ENCODE measurements around the gene TRIM39.
"Not testable (repeated sequence)": the region's sequence is repeated elsewhere in the genome, so short reads cannot be mapped to it uniquely, and the experiment has no call there.

The TRIM39 gene

GRCh38 chr6:30363459-30363858, 36.7 kb downstream of the TRIM39 start:
- Histone ChIP-seq H2AFZ (ENCODE audit: low read length, unreplicated experiment) (no peak overlapping the region), H3K4me1 (ENCODE audit: control insufficient read depth, insufficient read depth, low read length, unreplicated experiment) (no peaks in the 10 kb centered on the region), H3K36me3 (ENCODE audit: insufficient read depth, low read length) (no peaks in the 10 kb centered on the region), H3K27ac (ENCODE audit: low read depth, low read length) (no peak overlapping the region), H3K27me3 (ENCODE audit: insufficient read depth, low read length) (peaks cover 95% of the 10 kb centered on the region), H3K4me3 (ENCODE audit: low read depth, low read length) (no peak overlapping the region), H3K79me2 (ENCODE audit: control insufficient read depth, insufficient read depth, low read length, unreplicated experiment) (no peaks in the 10 kb centered on the region)

- H2AFZ ChIP-seq (ENCODE audit: low read length, unreplicated experiment) = no peak overlapping the region
- no peaks in the 10 kb centered on the region for H3K4me1 ChIP-seq (ENCODE audit: control insufficient read depth, insufficient read depth, low read length, unreplicated experiment)
- H3K79me2 ChIP-seq (ENCODE audit: control insufficient read depth, insufficient read depth, low read length, unreplicated experiment) = no peaks in the 10 kb centered on the region
- no peaks in the 10 kb centered on the region for H3K36me3 ChIP-seq (ENCODE audit: insufficient read depth, low read length)
- peaks cover 94% of the 10 kb centered on the region for H3K27me3 ChIP-seq (ENCODE audit: insufficient read depth, low read length)
- H3K27ac ChIP-seq (ENCODE audit: low read depth, low read length) = no peak overlapping the region
- no peak overlapping the region for H3K4me3 ChIP-seq (ENCODE audit: low read depth, low read length)
These were observed 37.9 kb downstream of the TRIM39 start for GRCh38 chr6:30364591-30364990.

- not testable (repeated sequence) for H3K79me2 ChIP-seq (ENCODE audit: control insufficient read depth, insufficient read depth, low read length, unreplicated experiment); H3K27ac ChIP-seq (ENCODE audit: low read depth, low read length); H2AFZ ChIP-seq (ENCODE audit: low read length, unreplicated experiment); H3K4me1 ChIP-seq (ENCODE audit: control insufficient read depth, insufficient read depth, low read length, unreplicated experiment); H3K36me3 ChIP-seq (ENCODE audit: insufficient read depth, low read length); H3K4me3 ChIP-seq (ENCODE audit: low read depth, low read length)
- peaks cover 85% of the 10 kb centered on the region for H3K27me3 ChIP-seq (ENCODE audit: insufficient read depth, low read length)
These were observed 42.6 kb downstream of the TRIM39 start for GRCh38 chr6:30369280-30369679.

GRCh38 chr6:30378290-30378937, 51.7 kb downstream of the TRIM39 start:
- Histone ChIP-seq H3K27me3 (ENCODE audit: insufficient read depth, low read length) (peaks cover 88% of the 10 kb centered on the region), H3K4me3 (ENCODE audit: low read depth, low read length) (no peak overlapping the region), H3K79me2 (ENCODE audit: control insufficient read depth, insufficient read depth, low read length, unreplicated experiment) (no peaks in the 10 kb centered on the region), H3K4me1 (ENCODE audit: control insufficient read depth, insufficient read depth, low read length, unreplicated experiment) (no peaks in the 10 kb centered on the region), H2AFZ (ENCODE audit: low read length, unreplicated experiment) (no peak overlapping the region), H3K27ac (ENCODE audit: low read depth, low read length) (no peak overlapping the region), H3K36me3 (ENCODE audit: insufficient read depth, low read length) (no peaks in the 10 kb centered on the region)

GRCh38 chr6:30380464-30380863, 53.7 kb downstream of the TRIM39 start:
- no peak overlapping the region for H3K27ac ChIP-seq (ENCODE audit: low read depth, low read length)
- no peak overlapping the region for H3K4me3 ChIP-seq (ENCODE audit: low read depth, low read length)
- H2AFZ ChIP-seq (ENCODE audit: low read length, unreplicated experiment) = no peak overlapping the region
- H3K4me1 ChIP-seq (ENCODE audit: control insufficient read depth, insufficient read depth, low read length, unreplicated experiment) = no peaks in the 10 kb centered on the region
- no peaks in the 10 kb centered on the region for H3K36me3 ChIP-seq (ENCODE audit: insufficient read depth, low read length)
- H3K79me2 ChIP-seq (ENCODE audit: control insufficient read depth, insufficient read depth, low read length, unreplicated experiment) = no peaks in the 10 kb centered on the region
- H3K27me3 ChIP-seq (ENCODE audit: insufficient read depth, low read length) = peaks cover 89% of the 10 kb centered on the region

- Histone ChIP-seq H3K27me3 (ENCODE audit: insufficient read depth, low read length) (peaks cover 96% of the 10 kb centered on the region), H3K4me1 (ENCODE audit: control insufficient read depth, insufficient read depth, low read length, unreplicated experiment) (no peaks in the 10 kb centered on the region), H2AFZ (ENCODE audit: low read length, unreplicated experiment) (no peak overlapping the region), H3K36me3 (ENCODE audit: insufficient read depth, low read length) (no peaks in the 10 kb centered on the region), H3K79me2 (ENCODE audit: control insufficient read depth, insufficient read depth, low read length, unreplicated experiment) (no peaks in the 10 kb centered on the region), H3K4me3 (ENCODE audit: low read depth, low read length) (no peak overlapping the region), H3K27ac (ENCODE audit: low read depth, low read length) (no peak overlapping the region)
These were observed 59.4 kb downstream of the TRIM39 start for GRCh38 chr6:30386166-30386565.

GRCh38 chr6:30391240-30391639, 64.5 kb downstream of the TRIM39 start:
- H2AFZ ChIP-seq (ENCODE audit: low read length, unreplicated experiment) = no peak overlapping the region
- H3K27me3 ChIP-seq (ENCODE audit: insufficient read depth, low read length) = peaks cover 97% of the 10 kb centered on the region
- no peaks in the 10 kb centered on the region for H3K36me3 ChIP-seq (ENCODE audit: insufficient read depth, low read length)
- no peak overlapping the region for H3K27ac ChIP-seq (ENCODE audit: low read depth, low read length)
- H3K4me1 ChIP-seq (ENCODE audit: control insufficient read depth, insufficient read depth, low read length, unreplicated experiment) = no peaks in the 10 kb centered on the region
- no peak overlapping the region for H3K4me3 ChIP-seq (ENCODE audit: low read depth, low read length)
- H3K79me2 ChIP-seq (ENCODE audit: control insufficient read depth, insufficient read depth, low read length, unreplicated experiment) = no peaks in the 10 kb centered on the region
